ENCODE data around the gene CCDC33.

CCDC33 gene

GRCh38 chr15:74264081-74264501, 28.0 kb downstream of the CCDC33 start:
- Histone ChIP-seq H3K27ac (ENCODE audit: extremely low read depth, low read depth, low read length) (no peak overlapping the region), H3K9me3 (ENCODE audit: control insufficient read depth, insufficient read depth, low read depth, low read length) (no peaks in the 10 kb centered on the region), H3K4me1 (ENCODE audit: control insufficient read depth, insufficient read depth, low read length) (no peaks in the 10 kb centered on the region), H3K36me3 (ENCODE audit: control insufficient read depth in 2 of 2, insufficient read depth in 1 of 2, low read length in 2 of 2) (no peaks in the 10 kb centered on the region), H3K4me3 (ENCODE audit: low read depth, low read length) (no peak overlapping the region)
- TF ChIP-seq GLIS2 (tag by site-specific recombination; IDR thresholded peaks at IDR 0.05): no peak
- TF ChIP-seq ZNF704 (tag by site-specific recombination; IDR thresholded peaks at IDR 0.05): no peak
- no peak for TF ChIP-seq ZNF513 (tag by site-specific recombination; IDR thresholded peaks at IDR 0.05)
- TF ChIP-seq ZNF324 (tag by site-specific recombination; IDR thresholded peaks at IDR 0.05): no peak
- TF ChIP-seq ZNF16 (tag by site-specific recombination; IDR thresholded peaks at IDR 0.05; ENCODE audit: low read depth): no peak
- TF ChIP-seq ZNF18 (tag by site-specific recombination; IDR thresholded peaks at IDR 0.05): no peak
- TF ChIP-seq ZNF654 (tag by site-specific recombination; IDR thresholded peaks at IDR 0.05; ENCODE audit: low read depth): no peak
- POLR2A ChIA-PET: interaction anchor here (0.6 to 1.7 kb wide), 2 partner anchors 11 to 736 kb away, joined by 3 to 4 read pairs; no protein-coding TSS in a partner anchor
- CTCF ChIA-PET: interaction anchor here (0.9 to 1.0 kb wide), 2 partner anchors 40 to 58 kb away, joined by 3 to 5 read pairs; no protein-coding TSS in a partner anchor

GRCh38 chr15:74265046-74265639, 29.0 kb downstream of the CCDC33 start:
- H3K4me3 ChIP-seq (ENCODE audit: low read depth, low read length): no peak overlapping the region
- POLR2A ChIA-PET: interaction anchor here (1.7 kb wide), 1 partner anchor 12 kb away, joined by 4 read pairs; no protein-coding TSS in a partner anchor
- no peaks in the 10 kb centered on the region for H3K9me3 ChIP-seq (ENCODE audit: control insufficient read depth, insufficient read depth, low read depth, low read length)
- no peak overlapping the region for H3K27ac ChIP-seq (ENCODE audit: extremely low read depth, low read depth, low read length)
- H3K4me1 ChIP-seq (ENCODE audit: control insufficient read depth, insufficient read depth, low read length): no peaks in the 10 kb centered on the region
- no peaks in the 10 kb centered on the region for H3K36me3 ChIP-seq (ENCODE audit: control insufficient read depth in 2 of 2, insufficient read depth in 1 of 2, low read length in 2 of 2)
- CTCF ChIA-PET: interaction anchor here (0.9 to 1.3 kb wide), 3 partner anchors 11 to 57 kb away, joined by 3 to 4 read pairs (median 3); no protein-coding TSS in a partner anchor
- TF ChIP-seq ZNF785 (tag by site-specific recombination; IDR thresholded peaks at IDR 0.05): no peak
- no peak for TF ChIP-seq KLF1 (tag by site-specific recombination; IDR thresholded peaks at IDR 0.05)
- TF ChIP-seq ZNF776 (tag by site-specific recombination; IDR thresholded peaks at IDR 0.05; ENCODE audit: borderline replicate concordance): peak; percentile 46; the same call in 1 of the 2 replicates
- TF ChIP-seq ZBTB49 (tag by site-specific recombination; IDR thresholded peaks at IDR 0.05; ENCODE audit: low read depth): no peak
- TF ChIP-seq PATZ1 (tag by site-specific recombination; IDR thresholded peaks at IDR 0.05): no peak
- TF ChIP-seq ZFP3 (tag by site-specific recombination; IDR thresholded peaks at IDR 0.05; ENCODE audit: low read depth): no peak
- TF ChIP-seq ZNF292 (tag by site-specific recombination; IDR thresholded peaks at IDR 0.05; ENCODE audit: borderline replicate concordance, low read depth): no peak
- TF ChIP-seq SP2 (tag by site-specific recombination; IDR thresholded peaks at IDR 0.05): no peak
- TF ChIP-seq ZNF585B (tag by site-specific recombination; IDR thresholded peaks at IDR 0.05): no peak
- TF ChIP-seq ZBTB44 (tag by site-specific recombination; IDR thresholded peaks at IDR 0.05): no peak
- TF ChIP-seq PRDM10 (tag by site-specific recombination; IDR thresholded peaks at IDR 0.05): no peak
- no peak for TF ChIP-seq HOXC10 (CRISPR knock-in tag; IDR thresholded peaks at IDR 0.05)
